GM13976 (cell line): ENCODE data around the gene BTBD3.

Source experiments
- DNase-seq: peaks from one replicate; pipeline ENCODE4 v3.0.0; 2012; ENCODE audit warnings: low spot score
- in situ Hi-C: fragments of 300-500 bp; cut with MboI; formaldehyde crosslinking; loops from one replicate; pipeline ENCODE4 v1.12.0; 2022; ENCODE audit warnings: low sequenced_read_pairs, mixed read lengths, inconsistent platforms; ENCODE audit not compliant: unreplicated experiment
- TF ChIP-seq, protein P1 (sequence below): IDR thresholded peaks from 2 replicates; pipeline ENCODE4 v1.5.1; 2012; ENCODE audit warnings: borderline replicate concordance, mild to moderate bottlenecking; ENCODE audit not compliant: insufficient read depth; ENCODE audit errors: extremely low read depth, missing control alignments, control extremely low read depth

Gene BTBD3

DNA sequence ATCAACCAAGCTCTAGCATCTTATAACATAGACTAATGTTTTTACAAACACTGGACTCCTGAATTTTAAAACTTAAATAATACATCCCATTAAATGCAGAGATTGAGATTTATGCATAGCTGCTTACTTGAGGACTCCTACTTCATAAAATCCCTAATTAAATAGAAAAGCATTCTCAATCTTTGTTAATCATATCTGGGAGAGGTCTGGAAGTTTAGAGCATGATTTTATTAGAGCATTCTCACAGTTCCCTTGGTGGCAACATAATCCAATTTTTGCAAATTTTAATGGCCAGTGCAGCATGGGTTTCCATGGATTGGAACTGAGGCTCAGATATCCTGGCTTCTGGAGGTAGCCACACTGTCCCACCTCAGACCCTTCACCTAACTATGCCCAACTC, 19.5 kb downstream of the BTBD3 start:
- no peak for DNase-seq
- in situ Hi-C loops, result no loop called here

DNA sequence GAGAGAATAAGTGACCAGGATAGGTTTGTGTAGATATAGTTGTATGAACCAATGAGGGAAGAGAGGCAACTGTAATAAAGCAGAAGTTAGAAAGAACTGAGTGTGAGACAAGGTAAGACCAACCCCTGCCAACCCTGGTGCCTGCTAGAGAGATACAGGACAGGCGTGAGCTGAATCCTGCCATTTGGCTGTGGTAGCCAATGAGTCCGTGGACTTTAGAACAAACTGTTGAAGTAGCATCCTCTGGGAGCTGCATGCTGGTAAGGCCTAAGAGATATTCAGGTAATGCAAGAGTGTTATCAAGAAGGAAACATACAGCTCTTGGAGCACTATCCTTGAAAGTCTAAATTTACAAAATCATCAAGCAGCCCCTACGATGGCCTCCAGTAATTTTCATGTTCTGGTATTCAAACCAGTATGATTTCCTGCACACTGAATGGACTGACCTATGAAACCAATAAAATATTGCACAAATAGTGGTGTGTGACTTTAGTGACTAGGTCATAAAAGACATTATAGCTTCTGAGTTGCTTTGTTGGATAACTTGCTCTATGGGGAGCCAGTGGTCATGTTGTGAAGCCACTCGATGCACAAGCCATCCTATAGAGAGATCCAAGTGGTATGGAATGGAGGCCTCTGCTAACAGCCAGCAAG, 24.0 kb downstream of the BTBD3 start:
- no peak for DNase-seq
- TF ChIP-seq, protein P1, sequence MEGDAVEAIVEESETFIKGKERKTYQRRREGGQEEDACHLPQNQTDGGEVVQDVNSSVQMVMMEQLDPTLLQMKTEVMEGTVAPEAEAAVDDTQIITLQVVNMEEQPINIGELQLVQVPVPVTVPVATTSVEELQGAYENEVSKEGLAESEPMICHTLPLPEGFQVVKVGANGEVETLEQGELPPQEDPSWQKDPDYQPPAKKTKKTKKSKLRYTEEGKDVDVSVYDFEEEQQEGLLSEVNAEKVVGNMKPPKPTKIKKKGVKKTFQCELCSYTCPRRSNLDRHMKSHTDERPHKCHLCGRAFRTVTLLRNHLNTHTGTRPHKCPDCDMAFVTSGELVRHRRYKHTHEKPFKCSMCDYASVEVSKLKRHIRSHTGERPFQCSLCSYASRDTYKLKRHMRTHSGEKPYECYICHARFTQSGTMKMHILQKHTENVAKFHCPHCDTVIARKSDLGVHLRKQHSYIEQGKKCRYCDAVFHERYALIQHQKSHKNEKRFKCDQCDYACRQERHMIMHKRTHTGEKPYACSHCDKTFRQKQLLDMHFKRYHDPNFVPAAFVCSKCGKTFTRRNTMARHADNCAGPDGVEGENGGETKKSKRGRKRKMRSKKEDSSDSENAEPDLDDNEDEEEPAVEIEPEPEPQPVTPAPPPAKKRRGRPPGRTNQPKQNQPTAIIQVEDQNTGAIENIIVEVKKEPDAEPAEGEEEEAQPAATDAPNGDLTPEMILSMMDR, result no peak
- in situ Hi-C loops, result no loop called here

More for the DNA sequence above, 19.5 kb downstream of the BTBD3 start:
- TF ChIP-seq, protein P1, result no peak

DNA sequence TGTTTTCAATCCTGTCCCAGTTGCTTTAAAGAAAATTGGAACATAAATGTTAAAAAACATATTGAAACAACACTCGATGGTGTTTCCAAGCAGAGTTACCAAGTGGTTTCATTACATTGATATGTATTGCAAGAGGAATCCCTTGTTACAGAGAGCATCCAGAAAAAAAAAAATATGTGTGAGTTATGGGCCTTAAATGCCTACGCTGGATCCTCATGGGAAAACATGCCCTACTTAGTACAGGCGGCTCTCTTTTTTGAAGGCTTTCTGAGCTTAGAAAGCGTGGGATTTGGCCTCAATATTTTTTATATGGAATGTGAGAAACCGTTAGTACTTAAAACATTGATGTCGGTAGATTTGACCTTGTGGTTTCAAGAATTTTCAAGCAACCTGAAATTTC, 26.1 kb downstream of the BTBD3 start:
- in situ Hi-C loops, result no loop called here
- TF ChIP-seq, protein P1, result no peak
- no peak for DNase-seq

DNA sequence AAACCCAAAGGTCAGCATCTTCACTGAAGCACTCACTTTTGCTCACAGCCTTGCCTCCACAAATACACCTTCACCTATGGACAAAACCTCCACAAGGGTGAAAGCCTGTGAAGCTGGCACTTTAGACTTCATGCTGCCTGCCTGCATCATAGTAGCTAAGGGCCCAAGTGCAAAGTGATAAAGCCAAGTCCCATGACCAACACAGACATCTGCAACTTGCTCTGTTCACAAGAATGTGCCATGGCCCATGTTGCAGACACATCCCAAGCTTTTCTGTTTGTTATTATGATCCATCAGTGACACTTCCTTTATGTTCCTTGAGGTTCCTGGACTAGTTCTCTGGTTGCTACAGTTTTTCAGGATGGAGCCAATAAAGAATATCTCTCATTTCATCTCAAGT, 31.1 kb downstream of the BTBD3 start:
- TF ChIP-seq, protein P1, result no peak
- in situ Hi-C loops, result no loop called here
- no peak for DNase-seq

DNA sequence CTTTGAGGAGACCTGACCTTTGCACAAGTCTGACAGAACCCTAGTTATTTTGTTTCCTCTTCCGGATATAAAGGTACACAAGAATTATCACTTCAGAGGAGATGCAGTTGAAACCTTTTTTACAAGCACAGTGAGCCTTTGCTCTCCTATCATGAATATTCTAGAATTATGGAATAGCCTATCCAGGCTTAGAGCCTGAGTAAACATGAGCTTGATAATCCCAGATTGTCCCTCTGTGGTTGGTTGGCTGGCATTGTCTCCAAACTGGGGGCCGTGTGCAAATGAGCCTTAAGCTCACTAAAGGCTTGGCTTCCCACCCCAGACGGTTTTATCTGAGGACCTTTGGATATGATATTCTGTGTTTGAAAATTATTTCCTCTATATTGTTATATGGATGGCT, 32.0 kb downstream of the BTBD3 start:
- in situ Hi-C loops, result no loop called here
- no peak for DNase-seq
- TF ChIP-seq, protein P1, result no peak

DNA sequence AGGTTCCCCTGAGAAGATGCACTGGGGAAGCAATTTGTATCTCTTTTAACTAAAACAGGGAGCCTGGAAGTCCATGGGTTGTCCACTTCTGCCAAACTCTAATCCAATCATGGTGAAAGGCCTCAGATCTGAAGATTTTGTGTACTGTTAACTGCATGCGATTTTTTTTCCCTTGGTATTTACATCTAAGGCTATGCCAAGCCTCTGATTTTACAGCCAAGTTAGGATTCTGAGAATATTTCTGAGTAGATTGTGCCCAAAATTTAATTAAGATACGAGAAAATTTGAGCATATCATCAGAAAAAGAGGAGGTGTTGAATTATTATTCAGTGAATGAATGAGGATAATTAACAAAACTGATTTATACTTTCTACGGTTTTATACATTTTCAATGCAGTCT, 34.0 kb downstream of the BTBD3 start:
- in situ Hi-C loops, result no loop called here
- TF ChIP-seq, protein P1, result no peak
- DNase-seq, result no peak
